Upper lobe of right lung (tissue), 1 donor: Measurements from ENCODE around the gene TMEM150B. TPM values are rescaled to one million over a fixed set of nuclear protein-coding genes. Genes with fewer than 3 reads are reported as not detected.
A peak's percentile ranks its signal among the peaks of the same experiment; 100 is the strongest.

Experiments
- ATAC-seq: fragments of 200-7000 bp; cut with Tn5 transposase; one replicate; pipeline ENCODE4 v1.9.1; 2020; ENCODE audit warnings: mild to moderate bottlenecking, moderate library complexity
- DNase-seq: peaks from one replicate; pipeline ENCODE4 v3.0.0-alpha.2; 2020
- H3K27ac ChIP-seq: fragments of 200-600 bp; one replicate; pipeline ENCODE4 v1.8.0; 2022
- H3K27me3 ChIP-seq: fragments of 200-600 bp; one replicate; pipeline ENCODE4 v1.8.0; 2022; ENCODE audit warnings: mild to moderate bottlenecking
- H3K36me3 ChIP-seq: fragments of 200-600 bp; one replicate; pipeline ENCODE4 v1.8.0; 2022
- H3K4me1 ChIP-seq: fragments of 200-600 bp; one replicate; pipeline ENCODE4 v1.8.0; 2022
- H3K4me3 ChIP-seq: fragments of 200-600 bp; one replicate; pipeline ENCODE4 v1.8.0; 2022; ENCODE audit warnings: mild to moderate bottlenecking
- H3K9me3 ChIP-seq: fragments of 200-600 bp; one replicate; pipeline ENCODE4 v1.8.0; 2022
- intact Hi-C: fragments of 100-400 bp; cut with DNase I; formaldehyde crosslinking; loops from one replicate; pipeline ENCODE4 v1.11.0; 2022
- total RNA-seq: library from RNA; stranded (reverse); fragmentation: NEBNext Ultra II Directional; extraction: Animal tissue kit (Norgen Biotek cat#: 25700); gene quantifications from one replicate; pipeline ENCODE4 v1.2.1, GENCODE V29; 2021
- TF ChIP-seq, protein P1 (sequence below): fragments of 200-600 bp; IDR thresholded peaks from one replicate; pipeline ENCODE4 v1.8.0; 2022; ENCODE audit warnings: antibody characterized with exemption
- donor health status: DM: no; HTN: yes; CAD: no; lungs with severe emphysema.

TMEM150B gene
- total RNA-seq, 1 donor from 2014 or later, result 23.9 TPM

GRCh38 chr19:55369653-55370304, 44.6 kb upstream of the TMEM150B start:
- Histone ChIP-seq H3K4me1 (peaks cover 5% of the 10 kb centered on the region), H3K27ac (no peak overlapping the region), H3K4me3 (no peak overlapping the region), H3K36me3 (no peaks in the 10 kb centered on the region), H3K9me3 (no peaks in the 10 kb centered on the region), H3K27me3 (peaks cover 66% of the 10 kb centered on the region)
- intact Hi-C loops, result no loop called here
- TF ChIP-seq, protein P1, sequence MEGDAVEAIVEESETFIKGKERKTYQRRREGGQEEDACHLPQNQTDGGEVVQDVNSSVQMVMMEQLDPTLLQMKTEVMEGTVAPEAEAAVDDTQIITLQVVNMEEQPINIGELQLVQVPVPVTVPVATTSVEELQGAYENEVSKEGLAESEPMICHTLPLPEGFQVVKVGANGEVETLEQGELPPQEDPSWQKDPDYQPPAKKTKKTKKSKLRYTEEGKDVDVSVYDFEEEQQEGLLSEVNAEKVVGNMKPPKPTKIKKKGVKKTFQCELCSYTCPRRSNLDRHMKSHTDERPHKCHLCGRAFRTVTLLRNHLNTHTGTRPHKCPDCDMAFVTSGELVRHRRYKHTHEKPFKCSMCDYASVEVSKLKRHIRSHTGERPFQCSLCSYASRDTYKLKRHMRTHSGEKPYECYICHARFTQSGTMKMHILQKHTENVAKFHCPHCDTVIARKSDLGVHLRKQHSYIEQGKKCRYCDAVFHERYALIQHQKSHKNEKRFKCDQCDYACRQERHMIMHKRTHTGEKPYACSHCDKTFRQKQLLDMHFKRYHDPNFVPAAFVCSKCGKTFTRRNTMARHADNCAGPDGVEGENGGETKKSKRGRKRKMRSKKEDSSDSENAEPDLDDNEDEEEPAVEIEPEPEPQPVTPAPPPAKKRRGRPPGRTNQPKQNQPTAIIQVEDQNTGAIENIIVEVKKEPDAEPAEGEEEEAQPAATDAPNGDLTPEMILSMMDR, result no peak
- ATAC-seq (peak; percentile 17), DNase-seq (no peak)

- Histone ChIP-seq H3K27me3 (peaks cover 58% of the 10 kb centered on the region), H3K9me3 (no peaks in the 10 kb centered on the region), H3K4me3 (peak overlapping the region; percentile 19), H3K27ac (no peak overlapping the region), H3K36me3 (no peaks in the 10 kb centered on the region), H3K4me1 (peaks cover 5% of the 10 kb centered on the region)
- DNase-seq (no peak), ATAC-seq (peak; percentile 79)
- TF ChIP-seq, protein P1, result no peak
- intact Hi-C loops, result no loop called here
Observed at GRCh38 chr19:55368701-55369563, 43.8 kb upstream of the TMEM150B start.

- no peaks in the 10 kb centered on the region for H3K9me3 ChIP-seq
- ATAC-seq, result no peak
- peaks cover 54% of the 10 kb centered on the region for H3K27me3 ChIP-seq
- TF ChIP-seq, protein P1, result no peak
- peaks cover 5% of the 10 kb centered on the region for H3K4me1 ChIP-seq
- no peak overlapping the region for H3K27ac ChIP-seq
- intact Hi-C loops, result no loop called here
- H3K4me3 ChIP-seq, result no peak overlapping the region
- H3K36me3 ChIP-seq, result no peaks in the 10 kb centered on the region
- no peak for DNase-seq
Observed at GRCh38 chr19:55368106-55368505, 43.0 kb upstream of the TMEM150B start.

- no peak for ATAC-seq
- H3K9me3 ChIP-seq, result no peaks in the 10 kb centered on the region
- TF ChIP-seq, protein P1, result no peak
Observed at GRCh38 chr19:55366790-55367189, 41.6 kb upstream of the TMEM150B start.

DNA sequence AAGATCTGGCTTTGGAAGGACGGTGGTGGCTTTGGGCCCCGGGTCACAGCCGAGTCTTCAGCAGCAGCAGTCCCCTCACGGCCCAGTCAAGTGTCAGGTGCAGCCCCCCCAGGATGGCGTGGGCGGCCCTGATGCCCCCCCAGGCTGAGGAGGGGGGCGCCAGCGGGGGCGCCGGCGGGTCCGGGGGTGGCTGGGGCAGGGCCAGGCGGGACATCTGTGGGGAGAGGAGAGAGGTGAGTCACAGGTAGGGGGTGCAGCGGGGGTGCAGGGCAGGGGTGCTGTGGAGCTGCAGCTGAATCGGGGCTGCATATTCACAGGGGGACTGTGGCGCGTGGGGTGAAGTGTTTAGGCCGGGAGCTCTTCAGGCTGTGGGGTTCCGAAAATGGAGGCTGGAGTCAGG, 40.8 kb upstream of the TMEM150B start:
- Histone ChIP-seq H3K9me3 (no peaks in the 10 kb centered on the region), H3K4me1 (peaks cover 5% of the 10 kb centered on the region), H3K27ac (no peak overlapping the region), H3K27me3 (peaks cover 33% of the 10 kb centered on the region), H3K36me3 (no peaks in the 10 kb centered on the region), H3K4me3 (no peak overlapping the region)
- DNase-seq (no peak), ATAC-seq (no peak)
- TF ChIP-seq, protein P1, result no peak
- intact Hi-C loops, result no loop called here

More at GRCh38 chr19:55366790-55367189, 41.6 kb upstream of the TMEM150B start:
- no peak overlapping the region for H3K27ac ChIP-seq
- peaks cover 5% of the 10 kb centered on the region for H3K4me1 ChIP-seq
- H3K4me3 ChIP-seq, result no peak overlapping the region
- H3K27me3 ChIP-seq, result peaks cover 41% of the 10 kb centered on the region
- intact Hi-C loops, result no loop called here
- no peaks in the 10 kb centered on the region for H3K36me3 ChIP-seq
- DNase-seq, result no peak
